GM19025 (cell line): Measurements from ENCODE around the gene SCN1A.
"Not testable (repeated sequence)": the region's sequence is repeated elsewhere in the genome, so short reads cannot be mapped to it uniquely, and the experiment has no call there.

Source experiments
- ATAC-seq: cut with Tn5 transposase; IDR thresholded peaks from one replicate; pipeline ENCODE4 v1.9.1; 2021; ENCODE audit warnings: mild to moderate bottlenecking, low read depth, moderate library complexity; ENCODE audit not compliant: unreplicated experiment

Gene SCN1A

GRCh38 chr2:165990846-165991245, 137.0 kb downstream of the SCN1A start:
- ATAC-seq, result no peak

- ATAC-seq, result no peak
Observed at GRCh38 chr2:165989851-165990250, 138.0 kb downstream of the SCN1A start.

- no peak for ATAC-seq
Observed at GRCh38 chr2:165985120-165985519, 142.7 kb downstream of the SCN1A start.

- not testable (repeated sequence) for ATAC-seq
Observed at GRCh38 chr2:165972161-165972560, 155.7 kb downstream of the SCN1A start.

GRCh38 chr2:165970663-165971062, 157.2 kb downstream of the SCN1A start:
- no peak for ATAC-seq

- ATAC-seq, result no peak
Observed at GRCh38 chr2:165969227-165969626, 158.6 kb downstream of the SCN1A start.

GRCh38 chr2:165967746-165968145, 160.1 kb downstream of the SCN1A start:
- ATAC-seq, result no peak

- ATAC-seq, result no peak
Observed at GRCh38 chr2:165961818-165962217, 166.0 kb downstream of the SCN1A start.

GRCh38 chr2:165959371-165959770, 168.4 kb downstream of the SCN1A start:
- no peak for ATAC-seq

- no peak for ATAC-seq
Observed at GRCh38 chr2:165958313-165958960, 169.4 kb downstream of the SCN1A start.

GRCh38 chr2:165957030-165957675, 170.7 kb downstream of the SCN1A start:
- ATAC-seq, result no peak

- peak; percentile 95 for ATAC-seq
Observed at GRCh38 chr2:165953655-165954606, 173.9 kb downstream of the SCN1A start, which contains the start of gene TTC21B. Gene TTC21B (minus strand): TSS chr2:165953776. CDS start chr2:165953705, 71 bp downstream.

GRCh38 chr2:165953306-165953654, 174.5 kb downstream of the SCN1A start:
- ATAC-seq, result no peak

GRCh38 chr2:165952741-165953211, 175.0 kb downstream of the SCN1A start:
- no peak for ATAC-seq

- ATAC-seq, result no peak
Observed at GRCh38 chr2:165952085-165952484, 175.7 kb downstream of the SCN1A start.

GRCh38 chr2:165950438-165950837, 177.4 kb downstream of the SCN1A start:
- ATAC-seq, result no peak

- ATAC-seq, result no peak
Observed at GRCh38 chr2:165941827-165942226, 186.0 kb downstream of the SCN1A start.

- ATAC-seq, result no peak
Observed at GRCh38 chr2:165938237-165938636, 189.6 kb downstream of the SCN1A start.
